ENCODE data around the gene DOK6.
A peak's percentile ranks its signal among the peaks of the same experiment; 100 is the strongest.

Gene DOK6

GRCh38 chr18:69435000-69435399 is 34.3 kb downstream of the DOK6 start:
- no peak for DNase-seq (ENCODE audit: low read depth)

- DNase-seq (ENCODE audit: low read depth) = no peak
Observed at GRCh38 chr18:69444221-69444620, 43.5 kb downstream of the DOK6 start.

GRCh38 chr18:69447886-69448285 is 47.2 kb downstream of the DOK6 start:
- no peak for DNase-seq (ENCODE audit: low read depth)

GRCh38 chr18:69455125-69455524 is 54.4 kb downstream of the DOK6 start:
- DNase-seq (ENCODE audit: low read depth) = no peak

- DNase-seq (ENCODE audit: low read depth) = peak; percentile 22
Observed at GRCh38 chr18:69469444-69469919, 68.8 kb downstream of the DOK6 start.

GRCh38 chr18:69480460-69480859 is 79.8 kb downstream of the DOK6 start:
- no peak for DNase-seq (ENCODE audit: low read depth)

GRCh38 chr18:69483574-69483973 is 82.9 kb downstream of the DOK6 start:
- no peak for DNase-seq (ENCODE audit: low read depth)

GRCh38 chr18:69484699-69485396 is 84.2 kb downstream of the DOK6 start:
- DNase-seq (ENCODE audit: low read depth) = no peak

- DNase-seq (ENCODE audit: low read depth) = no peak
Observed at GRCh38 chr18:69487488-69488394, 87.1 kb downstream of the DOK6 start.

GRCh38 chr18:69490072-69490471 is 89.4 kb downstream of the DOK6 start:
- no peak for DNase-seq (ENCODE audit: low read depth)

GRCh38 chr18:69490813-69491212 is 90.1 kb downstream of the DOK6 start:
- no peak for DNase-seq (ENCODE audit: low read depth)

GRCh38 chr18:69491576-69491975 is 90.9 kb downstream of the DOK6 start:
- DNase-seq (ENCODE audit: low read depth) = no peak

GRCh38 chr18:69492861-69493260 is 92.2 kb downstream of the DOK6 start:
- no peak for DNase-seq (ENCODE audit: low read depth)

- no peak for DNase-seq (ENCODE audit: low read depth)
Observed at GRCh38 chr18:69494841-69495240, 94.2 kb downstream of the DOK6 start.

GRCh38 chr18:69495338-69495737 is 94.7 kb downstream of the DOK6 start:
- DNase-seq (ENCODE audit: low read depth) = no peak

GRCh38 chr18:69495841-69496533 is 95.3 kb downstream of the DOK6 start:
- no peak for DNase-seq (ENCODE audit: low read depth)

- DNase-seq (ENCODE audit: low read depth) = no peak
Observed at GRCh38 chr18:69518989-69519388, 118.3 kb downstream of the DOK6 start.

GRCh38 chr18:69523582-69523981 is 122.9 kb downstream of the DOK6 start:
- no peak for DNase-seq (ENCODE audit: low read depth)

- no peak for DNase-seq (ENCODE audit: low read depth)
Observed at GRCh38 chr18:69528435-69528834, 127.7 kb downstream of the DOK6 start.

GRCh38 chr18:69529151-69529550 is 128.5 kb downstream of the DOK6 start:
- DNase-seq (ENCODE audit: low read depth) = no peak

GRCh38 chr18:69531973-69532372 is 131.3 kb downstream of the DOK6 start:
- no peak for DNase-seq (ENCODE audit: low read depth)

GRCh38 chr18:69537183-69537582 is 136.5 kb downstream of the DOK6 start:
- DNase-seq (ENCODE audit: low read depth) = no peak

- DNase-seq (ENCODE audit: low read depth) = no peak
Observed at GRCh38 chr18:69538849-69539248, 138.2 kb downstream of the DOK6 start.
